HG03025 (cell line): ENCODE measurements around the gene ACOT9.
"Not testable (repeated sequence)": the region's sequence is repeated elsewhere in the genome, so short reads cannot be mapped to it uniquely, and the experiment has no call there.

Source experiments
- ATAC-seq: cut with Tn5 transposase; IDR thresholded peaks from one replicate; pipeline ENCODE4 v1.9.1; 2021; ENCODE audit warnings: mild to moderate bottlenecking, moderate library complexity; ENCODE audit not compliant: unreplicated experiment, low FRiP score

Gene ACOT9

DNA sequence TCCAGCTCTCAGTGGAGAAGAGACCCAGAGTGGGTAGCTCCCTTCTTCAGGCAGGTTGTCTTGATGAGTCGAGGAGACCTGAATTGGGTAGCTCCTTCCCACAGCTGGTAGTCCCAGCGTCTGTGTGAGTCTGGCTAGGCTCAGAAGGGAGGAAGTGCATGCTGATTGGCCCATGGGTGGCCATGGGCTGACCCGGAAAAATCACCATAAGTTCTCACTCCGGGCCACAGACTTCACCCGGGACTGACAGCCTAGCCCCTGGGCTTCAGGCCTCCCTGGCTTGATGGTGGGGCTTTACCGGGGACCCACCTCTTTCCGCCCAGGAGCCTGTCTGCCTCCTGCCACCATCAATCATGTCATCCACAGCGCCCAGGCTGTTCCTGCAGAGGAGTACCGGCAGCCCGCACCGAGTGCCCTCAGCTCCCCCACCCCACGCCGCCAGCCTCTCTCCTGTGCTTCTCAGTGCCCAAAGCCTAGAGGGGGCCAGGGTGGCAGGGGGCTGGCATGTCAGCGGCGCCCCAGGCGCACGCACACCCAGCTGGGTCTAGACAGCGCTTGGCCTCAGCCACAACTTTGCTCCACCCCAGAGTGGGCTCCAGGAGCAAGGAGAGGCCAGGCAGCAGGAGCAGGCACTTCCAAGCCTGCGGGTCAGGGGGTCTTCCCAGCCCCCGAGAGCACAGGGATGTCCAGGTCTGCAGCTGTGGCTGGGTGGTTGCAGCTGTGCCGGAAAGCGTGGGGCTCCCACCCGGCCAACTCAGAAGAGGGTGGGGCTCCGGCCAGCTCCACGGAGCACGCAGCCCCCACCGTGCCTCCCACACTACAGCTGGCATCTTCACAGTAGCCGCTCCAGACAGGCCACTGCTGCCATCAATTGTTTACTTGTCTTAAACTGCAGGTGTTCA, 23.8 kb upstream of the ACOT9 start:
- ATAC-seq, result no peak

DNA sequence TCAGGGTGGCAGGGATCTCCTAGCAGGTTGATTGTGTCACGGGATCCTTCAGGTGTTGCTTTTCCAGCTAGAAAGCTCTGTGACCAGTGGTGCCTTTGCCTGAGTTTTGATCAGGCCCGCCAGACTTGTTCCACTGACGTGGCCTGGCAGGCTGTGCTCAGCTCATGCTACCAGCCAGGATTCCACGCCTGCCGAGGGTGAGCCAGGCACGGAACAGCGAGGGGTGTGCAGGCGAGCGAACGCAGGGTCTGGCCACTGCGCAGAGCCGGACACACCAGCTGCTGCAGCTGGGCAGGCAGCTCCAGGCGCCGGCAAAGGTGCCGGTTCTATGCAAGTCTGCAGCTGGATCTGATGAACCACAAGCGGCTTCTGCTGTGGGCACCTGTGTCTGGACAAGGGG, 22.8 kb upstream of the ACOT9 start:
- no peak for ATAC-seq

DNA sequence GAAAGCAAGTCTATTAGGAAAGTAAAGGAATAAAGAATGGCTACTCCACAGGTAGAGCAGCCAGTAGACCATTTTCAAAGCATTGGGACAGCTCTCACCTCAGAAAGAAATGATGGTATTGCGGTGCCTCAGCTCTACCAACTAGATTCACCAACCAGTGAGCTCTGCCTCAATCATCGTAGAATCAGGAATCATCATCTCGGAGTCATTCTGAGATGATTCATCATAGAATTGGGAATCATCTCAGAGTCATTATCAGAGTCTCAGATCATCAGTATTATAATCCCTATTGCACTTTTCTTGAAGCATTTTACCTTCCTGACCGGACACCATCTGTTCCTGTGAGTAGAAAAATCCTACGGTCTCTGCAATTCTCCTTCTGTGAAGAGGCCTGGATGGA, 22.4 kb upstream of the ACOT9 start:
- no peak for ATAC-seq

DNA sequence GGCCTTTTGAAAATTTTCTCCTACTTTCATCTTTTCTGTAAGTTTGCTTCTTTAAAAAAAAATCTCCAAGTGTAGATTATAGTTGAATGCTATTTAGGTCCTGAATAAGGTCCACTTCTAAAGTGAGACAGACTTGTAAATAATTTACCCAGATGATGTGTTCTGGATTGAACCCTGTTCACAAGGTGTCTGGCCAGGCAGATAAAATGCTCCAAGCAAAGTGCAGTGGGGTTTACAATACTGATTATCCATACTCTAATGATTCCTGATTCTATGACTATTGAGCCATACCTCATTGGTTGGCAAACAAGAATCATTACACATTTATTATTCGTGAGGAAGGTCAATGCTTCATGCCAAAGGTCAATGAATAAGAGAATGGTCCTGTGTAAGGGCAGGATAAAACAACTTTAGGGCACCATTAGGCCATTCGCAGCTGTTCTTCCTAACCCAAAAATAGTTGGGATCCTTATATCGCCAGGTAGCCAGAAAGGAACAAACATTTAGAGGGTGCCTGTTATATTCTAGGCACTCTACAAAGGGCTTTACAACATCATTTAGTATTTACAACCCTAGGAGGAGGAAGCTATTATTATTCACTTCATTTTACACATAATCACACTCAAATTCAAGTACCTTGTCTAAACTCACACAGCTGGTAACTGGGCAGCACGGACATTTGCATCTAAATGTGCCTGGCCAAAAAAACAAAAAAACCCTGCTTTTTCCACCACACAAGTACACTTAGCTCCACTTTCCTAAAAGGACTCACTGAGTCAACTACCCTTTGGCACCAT, 21.3 kb upstream of the ACOT9 start:
- no peak for ATAC-seq

DNA sequence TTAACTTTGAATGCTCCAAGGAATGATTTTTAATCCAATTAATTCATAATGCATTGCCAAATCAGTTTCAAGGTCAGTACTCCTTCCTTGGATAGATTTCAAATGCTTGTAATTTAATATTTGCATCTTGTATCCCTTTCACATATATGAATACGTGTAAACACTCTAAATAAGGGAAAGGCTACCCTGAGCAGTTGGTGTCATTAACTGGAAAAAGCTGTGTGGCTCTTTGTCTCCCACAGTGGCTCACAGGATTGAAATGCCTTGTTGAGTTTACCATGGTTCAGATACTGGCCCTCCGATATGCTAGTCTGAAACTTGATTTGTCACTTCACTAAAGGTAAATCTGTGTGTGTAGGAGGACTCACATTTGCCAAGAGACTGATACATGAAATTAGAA, 16.7 kb upstream of the ACOT9 start:
- no peak for ATAC-seq

DNA sequence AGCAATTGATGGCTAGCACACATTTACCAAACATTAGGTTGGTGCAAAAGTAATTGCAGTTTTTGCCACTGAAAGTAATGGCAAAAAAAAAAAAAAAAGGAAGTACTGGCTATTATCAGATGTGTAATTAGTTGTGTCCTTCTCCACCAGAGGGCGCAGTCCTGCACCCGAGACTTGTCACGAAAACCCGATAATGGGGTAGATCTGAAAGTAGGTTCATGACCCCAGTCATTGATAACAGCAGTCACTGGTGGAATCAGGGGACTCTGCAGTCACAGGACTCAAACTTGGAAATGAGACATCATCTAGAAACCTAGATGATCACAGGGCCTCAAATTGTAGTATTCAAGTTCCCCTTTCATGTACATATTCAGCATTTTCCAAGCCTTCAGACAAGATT, 13.1 kb upstream of the ACOT9 start:
- ATAC-seq, result no peak

DNA sequence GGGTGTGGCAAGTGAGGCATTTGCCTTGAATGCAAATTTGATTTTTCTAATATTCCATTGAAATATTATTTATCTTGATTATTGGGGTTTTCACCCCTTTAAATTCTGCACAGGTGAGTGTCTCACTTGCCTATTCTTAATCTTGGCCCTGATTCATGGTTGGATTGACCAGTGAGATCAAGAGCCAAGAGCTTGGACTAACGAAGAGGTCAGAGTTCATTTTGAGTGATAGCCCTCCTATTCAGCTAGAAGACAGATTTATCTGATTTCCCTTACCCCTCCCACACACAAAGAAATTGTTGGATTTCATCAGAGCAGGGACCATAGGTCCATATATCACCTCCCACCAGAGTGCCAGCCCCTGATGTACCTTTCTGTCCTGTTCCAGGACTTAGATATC, 11.6 kb upstream of the ACOT9 start:
- ATAC-seq, result no peak

DNA sequence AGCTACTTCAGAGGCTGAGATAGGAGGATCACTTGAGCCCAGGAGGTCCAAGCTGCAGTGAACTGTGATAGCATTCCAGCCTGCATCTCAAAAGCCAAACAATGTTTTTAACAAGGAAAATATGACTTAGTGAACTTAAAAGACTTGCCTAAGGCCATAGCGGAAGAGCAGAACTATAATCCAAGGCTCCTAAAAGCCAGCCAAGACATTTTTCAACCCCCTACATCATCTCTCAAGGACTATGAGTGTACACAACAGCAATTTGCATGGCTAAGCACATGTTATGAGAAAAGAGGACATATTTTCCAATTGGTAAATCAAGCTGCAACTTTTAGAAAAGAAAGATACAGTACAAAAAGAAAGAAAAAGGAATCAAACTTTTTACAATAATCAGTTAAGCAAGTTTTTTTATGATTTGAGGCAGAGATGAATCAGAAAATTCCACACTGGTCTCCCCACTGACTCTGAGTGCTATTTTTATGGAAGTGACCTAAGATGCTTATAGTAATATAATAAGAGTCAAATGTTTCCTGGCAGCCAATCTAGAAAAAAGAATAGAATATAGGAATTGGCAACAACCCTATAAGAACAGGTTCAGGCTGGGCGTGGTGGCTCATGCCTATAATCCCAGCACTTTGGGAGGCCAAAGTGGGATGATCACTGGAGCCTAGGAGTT, 9.8 kb upstream of the ACOT9 start:
- ATAC-seq, result no peak

DNA sequence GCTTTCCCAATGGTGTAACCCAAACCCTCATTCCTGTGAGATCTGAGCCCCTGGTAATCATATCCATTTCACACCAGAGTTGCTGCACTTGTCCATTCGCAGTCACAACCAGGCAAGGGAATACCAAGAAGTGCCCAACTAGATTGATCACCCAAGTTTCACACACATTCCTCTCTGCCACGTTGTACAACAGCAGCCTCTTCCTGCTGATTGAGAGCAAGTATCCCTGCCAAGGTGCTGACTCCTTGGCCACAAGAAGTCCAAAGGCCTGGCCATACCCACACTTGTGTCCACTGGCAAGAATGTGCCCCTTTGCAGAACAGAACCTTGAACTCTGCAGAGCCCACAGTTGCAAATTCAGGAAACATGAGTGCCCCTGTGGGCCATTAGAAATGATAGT, 6.5 kb upstream of the ACOT9 start:
- no peak for ATAC-seq

DNA sequence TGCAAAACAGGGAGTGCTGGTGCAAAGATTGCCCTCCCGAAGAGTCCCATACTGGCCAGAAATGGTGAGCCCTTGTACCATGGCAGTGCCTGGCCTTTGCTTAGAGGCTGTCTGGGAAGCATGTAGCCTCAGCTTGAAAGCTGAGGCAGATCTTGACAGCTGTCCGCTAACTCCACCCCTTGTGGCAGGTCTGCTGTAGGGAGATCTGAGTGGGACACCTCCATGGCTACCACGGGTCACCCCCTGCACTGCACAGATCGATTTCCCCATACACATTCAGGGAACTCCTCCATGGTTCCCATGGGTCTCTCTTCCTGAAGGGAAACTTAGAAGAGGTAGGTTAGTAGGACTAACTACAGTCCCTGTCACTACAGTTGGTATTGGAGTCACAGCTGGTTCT, 6.1 kb upstream of the ACOT9 start:
- ATAC-seq, result no peak

DNA sequence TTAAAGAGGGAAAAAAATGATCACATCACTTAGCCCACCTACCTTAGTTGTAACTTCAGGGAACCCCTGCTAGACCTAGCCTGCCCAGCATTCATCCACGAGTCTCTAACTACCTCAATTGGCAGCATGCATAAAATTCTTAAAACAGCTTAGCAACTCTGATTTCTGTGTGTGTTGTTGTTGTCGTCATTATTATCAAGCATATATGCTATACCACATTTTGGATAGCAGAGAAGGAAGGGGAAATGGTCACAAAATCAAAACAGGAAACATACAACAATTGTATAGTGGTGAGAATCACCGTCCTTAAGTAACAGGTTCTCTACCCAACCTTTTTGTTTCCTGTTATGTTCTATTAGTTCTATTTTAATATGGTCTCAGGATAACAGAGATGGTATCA, 2.7 kb upstream of the ACOT9 start:
- no peak for ATAC-seq

DNA sequence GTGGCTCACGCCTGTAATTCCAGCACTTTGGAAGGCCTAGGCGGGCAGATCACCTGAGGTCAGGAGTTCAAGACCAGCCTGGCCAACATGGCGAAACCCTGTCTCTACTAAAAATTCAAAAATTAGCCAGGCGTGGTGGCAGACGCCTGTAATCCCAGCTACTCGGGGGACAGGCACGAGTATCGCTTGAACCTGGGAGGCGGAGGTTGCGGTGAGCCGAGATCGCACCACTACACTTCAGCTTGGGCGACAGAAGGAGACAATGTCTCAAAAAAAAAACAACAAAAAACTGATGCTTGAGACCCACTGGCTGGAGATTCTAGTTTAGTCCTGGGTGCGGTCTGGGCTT, 521 bp upstream of the ACOT9 start:
- ATAC-seq, result not testable (repeated sequence)

DNA sequence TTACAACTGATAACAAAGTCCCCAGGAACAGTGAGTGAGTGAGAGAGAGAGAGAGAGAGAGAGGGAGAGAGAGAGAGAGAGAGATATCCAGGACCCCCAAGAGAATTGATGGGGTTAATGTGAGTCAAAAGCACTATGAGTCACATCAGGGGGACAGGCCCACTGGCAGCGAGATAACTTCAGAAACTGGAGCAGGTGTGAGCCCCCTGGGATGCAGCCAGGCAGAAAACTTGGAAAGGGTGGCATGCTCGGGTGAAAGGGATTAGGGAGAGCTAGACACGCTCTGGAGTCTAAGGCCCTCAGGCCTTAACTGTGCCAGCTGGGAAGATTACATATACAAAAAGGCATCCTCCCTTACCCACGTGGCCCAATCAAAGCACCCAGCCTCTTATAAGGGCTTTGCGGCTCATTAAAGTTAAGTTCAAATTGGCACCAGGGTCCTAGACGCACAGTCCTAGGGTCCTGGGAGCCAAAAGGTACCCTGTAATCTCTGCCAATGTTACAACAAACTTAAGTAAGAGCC, 841 bp downstream of the ACOT9 start:
- ATAC-seq, result no peak

DNA sequence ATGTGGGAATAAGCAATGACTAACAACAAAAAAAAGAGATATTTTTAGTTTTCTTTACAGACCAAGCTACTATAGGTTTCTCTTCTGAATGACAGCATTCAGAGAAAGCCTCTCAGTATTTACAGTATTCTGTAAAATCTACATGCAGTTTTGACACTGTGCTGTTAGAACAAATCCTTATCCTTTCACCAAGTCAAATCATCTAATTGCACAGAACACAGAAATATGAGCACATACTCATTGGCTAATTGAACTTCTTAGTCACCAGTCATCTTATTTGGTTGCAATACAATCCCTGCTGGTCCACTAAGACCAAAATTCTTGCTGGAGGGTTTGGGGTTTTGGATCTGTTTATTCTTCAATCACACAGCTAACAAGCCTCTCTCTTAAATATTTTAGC, 5.7 kb downstream of the ACOT9 start:
- no peak for ATAC-seq

DNA sequence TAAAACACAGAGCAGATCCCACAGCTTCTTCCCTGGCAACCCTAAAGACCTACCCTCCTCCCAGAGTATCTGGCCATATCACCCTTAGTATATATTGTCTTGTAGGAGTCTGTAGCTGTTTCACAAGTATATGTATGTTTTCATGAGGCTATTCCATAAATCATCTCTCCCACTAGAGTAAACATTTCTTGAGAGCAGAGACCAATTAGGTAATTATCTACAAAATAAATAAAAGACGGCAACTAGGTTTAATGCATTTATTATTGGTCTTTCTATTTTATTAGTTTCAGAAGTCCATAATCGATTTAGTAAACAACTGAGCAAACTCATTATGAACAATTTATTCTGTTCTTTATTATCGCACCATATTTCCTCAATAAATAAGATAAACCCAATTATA, 7.0 kb downstream of the ACOT9 start:
- no peak for ATAC-seq

DNA sequence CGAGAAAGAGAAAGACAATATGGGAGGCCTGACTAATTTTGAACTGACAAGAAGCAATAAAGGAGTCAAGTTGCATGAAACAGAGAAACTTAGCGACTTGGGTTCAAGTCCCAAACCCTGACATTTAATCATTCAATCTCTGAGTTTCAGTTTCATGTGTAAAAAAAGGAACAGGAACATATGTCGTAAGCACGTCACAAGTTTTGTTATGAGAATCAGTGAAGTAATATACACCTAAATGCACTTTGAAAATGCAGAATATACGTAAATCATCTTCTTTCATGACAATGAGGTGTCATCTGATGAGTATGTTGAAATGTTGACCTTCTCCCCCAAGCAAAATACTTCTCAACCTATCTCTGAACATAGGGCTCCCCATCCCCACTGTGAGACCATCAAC, 10.4 kb downstream of the ACOT9 start:
- peak; percentile 78 for ATAC-seq

DNA sequence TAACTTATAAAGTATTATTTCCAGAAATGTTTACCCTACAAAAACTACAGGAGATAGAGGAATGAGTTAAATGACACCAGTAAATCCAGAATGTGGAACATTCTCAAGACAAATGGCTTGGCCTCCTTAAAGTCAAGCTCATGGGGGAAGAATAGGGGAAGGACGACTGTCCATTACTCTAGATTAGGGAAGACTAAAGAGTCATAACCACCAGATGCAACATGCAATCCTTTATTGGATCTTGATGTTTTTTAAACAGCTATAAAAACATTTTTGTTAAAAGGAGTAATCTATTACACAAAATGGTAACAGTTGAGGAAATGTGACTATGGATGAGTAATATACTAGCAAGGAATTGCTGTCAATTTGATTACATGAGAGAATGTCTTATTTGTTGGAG, 11.1 kb downstream of the ACOT9 start:
- ATAC-seq, result no peak

DNA sequence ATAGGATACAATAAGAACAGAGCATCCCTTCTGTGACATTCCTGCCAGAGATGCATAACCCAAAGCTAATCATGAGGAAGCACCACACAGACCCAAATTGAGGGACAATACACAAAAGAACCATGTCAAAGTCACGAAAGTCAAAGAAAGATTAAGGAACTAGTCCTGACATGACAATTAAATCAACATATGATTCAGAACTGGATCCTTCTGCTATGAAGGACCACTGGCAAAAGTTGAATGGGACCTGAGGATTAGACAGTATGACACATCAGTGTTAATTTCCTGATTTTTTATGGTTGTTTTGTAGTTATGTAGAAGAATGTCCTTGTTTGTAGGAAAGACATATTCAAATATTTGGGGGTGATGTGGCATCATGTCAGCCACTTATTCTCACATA, 13.9 kb downstream of the ACOT9 start:
- ATAC-seq, result no peak

DNA sequence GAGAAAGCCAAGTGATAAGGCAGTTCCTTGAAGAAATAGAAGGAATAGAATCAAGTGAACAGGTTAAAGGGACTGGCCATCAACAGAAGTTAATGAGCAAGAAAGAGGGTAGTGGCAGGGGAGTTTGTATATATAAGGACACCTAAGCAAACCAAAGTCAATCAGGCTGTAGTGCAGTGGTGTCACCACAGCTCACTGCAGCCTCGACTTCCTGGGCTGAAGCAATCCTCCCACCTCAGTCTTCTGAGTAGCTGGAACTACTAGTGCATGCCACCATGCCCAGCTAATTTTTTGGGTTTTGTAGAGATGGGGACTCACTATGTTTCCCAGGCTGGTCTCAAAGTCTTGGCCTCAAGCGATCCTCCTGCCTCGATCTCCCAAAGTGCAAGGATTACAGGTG, 15.9 kb downstream of the ACOT9 start:
- ATAC-seq, result no peak

DNA sequence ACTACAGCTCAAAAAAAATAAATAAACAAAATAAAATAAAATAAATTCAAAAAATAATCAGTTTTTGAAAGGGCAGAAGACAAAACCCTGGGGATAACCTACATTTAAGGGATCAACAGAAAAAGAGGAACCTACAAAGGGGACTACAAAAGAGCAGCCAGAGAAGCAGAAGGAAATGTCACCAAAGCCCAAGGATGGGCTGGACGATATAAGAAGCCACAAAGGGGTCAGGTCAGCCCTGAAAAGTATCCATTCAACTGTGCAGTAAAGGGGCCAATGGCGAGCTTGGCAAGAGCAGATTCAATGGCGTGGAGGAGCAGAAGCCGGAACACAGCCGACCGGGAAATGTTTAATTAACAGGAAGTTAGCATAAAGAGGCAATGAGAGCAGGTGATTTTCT, 16.9 kb downstream of the ACOT9 start:
- no peak for ATAC-seq

DNA sequence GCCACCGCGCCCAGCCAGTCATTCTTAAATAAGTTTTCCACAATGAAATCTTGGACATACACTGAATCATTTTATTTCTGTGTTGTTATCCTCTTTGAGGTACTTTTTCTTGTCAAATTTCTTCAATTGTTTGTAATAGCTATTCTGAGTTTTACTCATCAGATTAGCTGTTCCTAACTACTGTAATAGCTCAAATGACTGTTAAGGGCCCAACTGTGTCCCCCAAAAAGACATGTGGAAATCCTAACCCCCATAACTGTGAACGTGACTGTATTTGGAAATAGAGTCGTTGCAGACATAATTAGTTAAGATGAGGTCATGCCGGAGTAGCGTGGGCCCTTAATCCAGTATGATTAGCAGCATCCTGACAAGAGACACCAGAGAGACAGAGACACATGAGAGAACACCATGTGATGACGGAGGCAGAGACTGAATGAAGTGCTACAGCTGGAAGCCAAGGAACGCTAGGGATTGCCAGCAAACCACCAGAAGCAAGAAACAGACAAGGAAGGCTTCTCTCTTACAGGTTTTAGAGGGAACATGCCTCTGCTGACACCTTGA, 22.9 kb downstream of the ACOT9 start:
- ATAC-seq, result no peak
